Smooth muscle cell (in vitro differentiated cells): ENCODE data around the gene FAM53B. TPM values are rescaled to one million over a fixed set of nuclear protein-coding genes. Genes with fewer than 3 reads are reported as not detected.

ENCODE experiments used
- DNase-seq: peaks from one replicate; lab custom pipeline; 2025; ENCODE audit not compliant: unreplicated experiment; lab: John Stamatoyannopoulos, UW
- H2AFZ ChIP-seq: fragments of 200-600 bp; sonication (generic); 2 replicates; pipeline ENCODE4 v1.6.0; 2016; ENCODE audit warnings: antibody characterized with exemption, low read depth, mild to moderate bottlenecking
- H3F3A ChIP-seq: fragments of 200-600 bp; sonication (generic); 2 replicates; pipeline ENCODE4 v1.6.0; 2017; ENCODE audit warnings: antibody characterized with exemption, low read depth
- H3K27ac ChIP-seq: fragments of 200-600 bp; sonication (generic); 2 replicates; pipeline ENCODE4 v1.5.1; 2016; ENCODE audit warnings: low read depth, mild to moderate bottlenecking
- H3K27me3 ChIP-seq: fragments of 200-600 bp; sonication (generic); 2 replicates; pipeline ENCODE4 v1.6.1; 2016; ENCODE audit warnings: low read depth, mild to moderate bottlenecking
- H3K36me3 ChIP-seq: fragments of 200-600 bp; sonication (generic); 2 replicates; pipeline ENCODE4 v1.5.1; 2016; ENCODE audit warnings: low read depth
- H3K4me1 ChIP-seq: fragments of 200-600 bp; sonication (generic); 2 replicates; pipeline ENCODE4 v1.5.1; 2016; ENCODE audit warnings: low read depth
- H3K4me2 ChIP-seq: fragments of 200-600 bp; sonication (generic); 2 replicates; pipeline ENCODE4 v1.6.0; 2016; ENCODE audit warnings: mild to moderate bottlenecking
- H3K4me3 ChIP-seq: fragments of 200-600 bp; sonication (generic); 2 replicates; pipeline ENCODE4 v1.5.1; 2016; ENCODE audit warnings: mild to moderate bottlenecking
- H3K79me2 ChIP-seq: fragments of 200-600 bp; sonication (generic); 2 replicates; pipeline ENCODE4 v1.6.0; 2016; ENCODE audit warnings: low read depth, mild to moderate bottlenecking
- H3K9ac ChIP-seq: fragments of 200-600 bp; sonication (generic); 2 replicates; pipeline ENCODE4 v1.6.0; 2016; ENCODE audit warnings: low read depth
- H3K9me3 ChIP-seq: fragments of 200-600 bp; sonication (generic); replicated peaks from 2 replicates; pipeline ENCODE4 v1.5.1; 2016; ENCODE audit warnings: low read depth
- H4K20me1 ChIP-seq: fragments of 200-600 bp; sonication (generic); 2 replicates; pipeline ENCODE4 v1.6.0; 2016; ENCODE audit warnings: low read depth
- CTCF ChIP-seq: fragments of 200-600 bp; sonication (generic); IDR thresholded peaks from 2 replicates; pipeline ENCODE4 v1.5.1; 2017; ENCODE audit warnings: borderline replicate concordance, mild to moderate bottlenecking, antibody characterized with exemption; ENCODE audit not compliant: insufficient read depth, poor library complexity, severe bottlenecking
- WGBS: methylation state at CpG from one replicate; pipeline ENCODE4 v1.1.7; 2016; ENCODE audit warnings: low lambda C conversion rate; 5-methylcytosine and 5-hydroxymethylcytosine counted together
- polyA plus RNA-seq: library from polyadenylated mRNA; unstranded; fragments of >200 nt; fragmentation: Nextera tagmentation; extraction: Ambion mirVana; gene quantifications from 2 replicates; pipeline ENCODE4 v1.2.1, GENCODE V29; 2016
- total RNA-seq: library from RNA; depleted of rRNA; stranded (reverse); fragments of >200 nt; gene quantifications from 2 replicates; pipeline ENCODE4 v1.2.3, GENCODE V29; 2014

FAM53B gene
- total and polyA plus RNA-seq, 2 experiments from 2014 or later = 5.5 to 6.2 TPM

DNA sequence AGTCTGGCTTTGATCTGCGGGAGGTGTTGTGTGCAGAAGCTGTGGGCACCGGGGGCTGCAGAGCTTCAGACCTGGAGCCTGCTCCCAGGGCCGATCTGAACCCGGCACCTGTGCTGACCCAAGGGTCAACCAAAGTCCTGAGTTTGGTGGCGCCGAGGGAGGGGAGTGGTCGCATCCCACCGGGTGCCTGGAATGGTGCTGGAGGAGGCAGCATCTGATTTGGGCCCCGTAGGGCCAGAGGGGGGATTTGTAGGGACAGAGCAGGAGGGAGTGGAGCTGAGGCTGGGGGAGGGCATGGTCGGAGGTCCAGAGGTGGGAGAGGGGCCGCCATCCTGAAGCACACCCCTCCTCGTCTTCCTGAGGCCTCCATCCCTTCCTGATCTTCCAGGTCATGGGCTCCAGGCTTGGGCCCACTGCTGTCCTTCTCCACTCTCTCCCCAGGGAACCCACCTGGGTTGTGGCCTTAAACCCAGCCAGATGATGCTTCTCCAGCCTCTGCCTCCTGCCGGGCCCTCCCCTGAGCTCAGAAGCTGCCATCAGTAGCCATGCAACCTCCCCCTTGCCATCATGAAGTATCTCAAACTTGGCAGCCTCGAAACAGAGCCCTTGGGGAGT lies 169.6 kb downstream of the FAM53B start:
- no peak for TF ChIP-seq CTCF
- H3K4me3 ChIP-seq = no peak overlapping the region
- no peaks in the 10 kb centered on the region for H3K79me2 ChIP-seq
- no peaks in the 10 kb centered on the region for H3K36me3 ChIP-seq
- H3K4me1 ChIP-seq = no peaks in the 10 kb centered on the region
- H4K20me1 ChIP-seq = no peaks in the 10 kb centered on the region
- no peaks in the 10 kb centered on the region for H3K9me3 ChIP-seq
- DNase-seq = no peak
- no peak overlapping the region for H3K4me2 ChIP-seq
- no peaks in the 10 kb centered on the region for H3K27me3 ChIP-seq
- H3K27ac ChIP-seq = no peak overlapping the region
- 97% methylated on average over 14 of the region's 14 CpGs for WGBS
- H3F3A ChIP-seq = no peaks in the 10 kb centered on the region
- H2AFZ ChIP-seq = no peak overlapping the region
- H3K9ac ChIP-seq = no peak overlapping the region

DNA sequence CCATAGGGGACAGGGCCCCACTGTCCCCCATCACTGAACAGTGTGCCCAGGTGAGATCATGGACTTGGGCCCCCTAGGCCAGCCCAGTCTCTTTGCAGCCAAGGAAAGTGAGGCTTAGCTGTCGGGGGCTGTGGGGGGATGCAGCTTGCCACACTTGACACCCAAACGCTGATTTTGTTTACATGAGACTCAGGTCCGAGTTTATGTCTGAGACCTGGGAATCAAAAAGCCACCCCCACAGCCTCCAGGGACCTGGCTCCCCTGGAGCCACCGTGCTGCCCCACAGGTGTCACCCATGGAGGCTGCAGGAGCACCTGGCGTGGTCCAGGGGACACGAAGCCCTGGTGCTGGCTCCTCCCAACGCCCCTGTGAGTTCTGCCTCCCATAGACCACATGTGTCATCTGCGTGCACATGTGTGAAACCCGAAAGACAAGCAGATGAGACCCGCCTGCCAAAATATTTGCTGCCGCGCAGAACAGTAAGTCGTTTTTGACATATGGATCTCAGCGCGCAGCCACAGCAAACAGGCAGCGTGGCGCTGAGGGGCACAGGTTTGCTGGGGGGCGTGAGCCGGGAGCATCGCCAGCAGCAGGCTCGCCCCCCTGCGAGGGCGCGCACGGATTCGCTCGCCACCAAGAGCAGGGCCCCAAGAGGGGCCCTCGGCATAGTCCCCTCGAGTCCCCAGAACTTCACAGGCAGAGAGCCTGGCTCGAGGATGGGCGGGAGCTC lies 170.3 kb downstream of the FAM53B start:
- Histone ChIP-seq H2AFZ (no peak overlapping the region), H3K79me2 (no peaks in the 10 kb centered on the region), H3K9me3 (no peaks in the 10 kb centered on the region), H3K9ac (no peak overlapping the region), H3K36me3 (no peaks in the 10 kb centered on the region), H3F3A (no peaks in the 10 kb centered on the region), H3K4me1 (no peaks in the 10 kb centered on the region), H3K27ac (no peak overlapping the region), H3K4me2 (no peak overlapping the region), H4K20me1 (no peaks in the 10 kb centered on the region), H3K27me3 (no peaks in the 10 kb centered on the region), H3K4me3 (no peak overlapping the region)
- WGBS = 92% methylated on average over 31 of the region's 31 CpGs
- no peak for DNase-seq
- TF ChIP-seq CTCF = no peak

DNA sequence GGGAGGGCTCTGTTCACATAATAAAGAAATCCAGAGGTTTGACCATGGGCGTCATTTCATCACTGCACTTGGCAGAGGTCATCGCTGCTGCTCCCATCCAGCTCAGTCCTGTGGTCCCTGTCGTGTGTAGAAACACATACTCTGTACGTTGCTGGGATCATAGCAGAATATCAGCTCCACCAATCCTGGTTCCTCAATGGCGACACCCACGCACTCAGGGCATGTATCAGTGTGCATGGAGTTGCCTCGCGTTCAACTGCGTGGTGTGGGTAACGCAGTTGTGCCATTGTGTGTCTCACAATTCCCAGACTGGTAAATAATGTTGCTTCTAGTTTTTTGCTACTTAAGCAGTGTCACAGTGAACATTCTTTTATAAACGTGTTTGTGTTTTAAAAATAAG lies 171.4 kb downstream of the FAM53B start:
- H4K20me1 ChIP-seq = no peaks in the 10 kb centered on the region
- H3K27me3 ChIP-seq = no peaks in the 10 kb centered on the region
- 90% methylated on average over 11 of the region's 11 CpGs for WGBS
- H3K36me3 ChIP-seq = no peaks in the 10 kb centered on the region
- no peaks in the 10 kb centered on the region for H3K4me1 ChIP-seq
- H3K79me2 ChIP-seq = no peaks in the 10 kb centered on the region
- no peaks in the 10 kb centered on the region for H3F3A ChIP-seq
- no peak overlapping the region for H3K4me2 ChIP-seq
- H2AFZ ChIP-seq = no peak overlapping the region
- no peak for DNase-seq
- no peaks in the 10 kb centered on the region for H3K9me3 ChIP-seq
- H3K4me3 ChIP-seq = no peak overlapping the region
- H3K27ac ChIP-seq = no peak overlapping the region
- TF ChIP-seq CTCF = no peak
- no peak overlapping the region for H3K9ac ChIP-seq
